ENCODE measurements around the gene TSGA10IP.

Gene TSGA10IP

GRCh38 chr11:65976216-65977176, 31.2 kb downstream of the TSGA10IP start:
- no peak overlapping the region for H3K4me3 ChIP-seq (ENCODE audit: low read depth, low read length)
- TF ChIP-seq POLR2A (IDR thresholded peaks at IDR 0.05; ENCODE audit: extremely low read depth, insufficient read length), result no peak
- TF ChIP-seq CTCF (IDR thresholded peaks at IDR 0.05; ENCODE audit: low read depth, low read length), result no peak
- TF ChIP-seq MAX (IDR thresholded peaks at IDR 0.05; ENCODE audit: low read depth, low read length), result no peak
- TF ChIP-seq MYC (IDR thresholded peaks at IDR 0.05; ENCODE audit: low read depth, low read length), result no peak
- no peak for DNase-seq (ENCODE audit: low read depth)

GRCh38 chr11:65977621-65978390, 32.5 kb downstream of the TSGA10IP start:
- H3K4me3 ChIP-seq (ENCODE audit: low read depth, low read length), result no peak overlapping the region
- no peak for DNase-seq (ENCODE audit: low read depth)
- TF ChIP-seq MYC (IDR thresholded peaks at IDR 0.05; ENCODE audit: low read depth, low read length) (no peak), MAX (IDR thresholded peaks at IDR 0.05; ENCODE audit: low read depth, low read length) (no peak), POLR2A (IDR thresholded peaks at IDR 0.05; ENCODE audit: extremely low read depth, insufficient read length) (no peak), CTCF (IDR thresholded peaks at IDR 0.05; ENCODE audit: low read depth, low read length) (no peak)

- H3K4me3 ChIP-seq (ENCODE audit: low read depth, low read length), result no peak overlapping the region
- TF ChIP-seq MAX (IDR thresholded peaks at IDR 0.05; ENCODE audit: low read depth, low read length), result no peak
- no peak for TF ChIP-seq MYC (IDR thresholded peaks at IDR 0.05; ENCODE audit: low read depth, low read length)
- no peak for DNase-seq (ENCODE audit: low read depth)
Observed at GRCh38 chr11:65978391-65979238, 33.3 kb downstream of the TSGA10IP start.

- TF ChIP-seq CTCF (IDR thresholded peaks at IDR 0.05; ENCODE audit: low read depth, low read length) (no peak), MAX (IDR thresholded peaks at IDR 0.05; ENCODE audit: low read depth, low read length) (no peak), POLR2A (IDR thresholded peaks at IDR 0.05; ENCODE audit: extremely low read depth, insufficient read length) (no peak), MYC (IDR thresholded peaks at IDR 0.05; ENCODE audit: low read depth, low read length) (no peak)
- no peak for DNase-seq (ENCODE audit: low read depth)
Observed at GRCh38 chr11:65979261-65979759, 34.0 kb downstream of the TSGA10IP start.

GRCh38 chr11:65981101-65981740, 35.9 kb downstream of the TSGA10IP start:
- TF ChIP-seq MYC (IDR thresholded peaks at IDR 0.05; ENCODE audit: low read depth, low read length), result no peak
- TF ChIP-seq MAX (IDR thresholded peaks at IDR 0.05; ENCODE audit: low read depth, low read length), result no peak
- no peak for TF ChIP-seq POLR2A (IDR thresholded peaks at IDR 0.05; ENCODE audit: extremely low read depth, insufficient read length)
- TF ChIP-seq CTCF (IDR thresholded peaks at IDR 0.05; ENCODE audit: low read depth, low read length), result no peak
- DNase-seq (ENCODE audit: low read depth), result no peak
- no peak overlapping the region for H3K4me3 ChIP-seq (ENCODE audit: low read depth, low read length)

More at GRCh38 chr11:65979261-65979759, 34.0 kb downstream of the TSGA10IP start:
- H3K4me3 ChIP-seq (ENCODE audit: low read depth, low read length), result no peak overlapping the region

All from NB4 (cell line).